Daoy (cell line): ENCODE measurements around the gene DOCK11. TPM values are rescaled to one million over a fixed set of nuclear protein-coding genes. Genes with fewer than 3 reads are reported as not detected.

Source experiments
- total RNA-seq: library from RNA; depleted of rRNA; stranded (reverse); fragments of >200 nt; shearing (Covaris generic); gene quantifications from 2 replicates; pipeline ENCODE4 v1.2.3, GENCODE V29; 2014; rRNA removed

DOCK11 gene
- total RNA-seq, 1 experiment from 2014 or later: 5.1 TPM

Other genes with a start within 250 kb of the DOCK11 start
- gene WDR44, start 149.7 kb upstream of the DOCK11 start, total RNA-seq: 10.1 and 12.4 TPM in 2 replicates
- gene IL13RA1, start 231.8 kb downstream of the DOCK11 start, total RNA-seq: 14.7 and 21.7 TPM in 2 replicates